Testis (tissue), 2 donors: ENCODE results near the gene SEC22A.

Experiments
- POLR2A ChIP-seq: fragments of 450-650 bp; IDR thresholded peaks from one replicate; pipeline ENCODE4 v1.6.1; 2017; ENCODE audit warnings: antibody characterized with exemption, mild to moderate bottlenecking, moderate library complexity
- TF ChIP-seq, protein P1 (sequence below), 3 experiments: fragments of 450-650 bp in 2 of 3; fragments of 200-600 bp in 1 of 3; sonication (generic) in 1 of 3; IDR thresholded peaks; one replicate each; pipeline ENCODE4 v1.5.1; 2016 to 2019; ENCODE audit warnings: antibody characterized with exemption in 3 of 3, mild to moderate bottlenecking in 2 of 3, moderate library complexity in 1 of 3

DNA sequence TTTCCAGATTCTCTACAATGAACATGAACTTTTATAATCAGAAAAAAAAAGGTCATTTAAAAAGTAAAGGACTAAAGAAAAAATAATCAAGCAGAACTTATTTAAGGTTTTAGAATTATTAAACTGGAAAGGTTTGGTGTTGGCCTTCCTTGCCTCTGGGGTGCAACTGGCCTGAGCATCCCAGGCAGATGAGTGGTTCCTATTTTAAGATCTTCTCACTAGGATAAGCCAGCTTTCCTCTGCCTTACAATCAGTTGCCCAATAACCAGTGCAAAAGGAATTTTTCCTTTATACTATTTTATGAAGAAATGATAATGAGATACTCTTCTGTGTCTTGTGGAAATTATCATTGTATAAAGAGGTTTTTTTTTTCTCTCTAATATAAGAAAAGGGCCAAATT, 56.6 kb downstream of the SEC22A start:
- TF ChIP-seq, protein P1, sequence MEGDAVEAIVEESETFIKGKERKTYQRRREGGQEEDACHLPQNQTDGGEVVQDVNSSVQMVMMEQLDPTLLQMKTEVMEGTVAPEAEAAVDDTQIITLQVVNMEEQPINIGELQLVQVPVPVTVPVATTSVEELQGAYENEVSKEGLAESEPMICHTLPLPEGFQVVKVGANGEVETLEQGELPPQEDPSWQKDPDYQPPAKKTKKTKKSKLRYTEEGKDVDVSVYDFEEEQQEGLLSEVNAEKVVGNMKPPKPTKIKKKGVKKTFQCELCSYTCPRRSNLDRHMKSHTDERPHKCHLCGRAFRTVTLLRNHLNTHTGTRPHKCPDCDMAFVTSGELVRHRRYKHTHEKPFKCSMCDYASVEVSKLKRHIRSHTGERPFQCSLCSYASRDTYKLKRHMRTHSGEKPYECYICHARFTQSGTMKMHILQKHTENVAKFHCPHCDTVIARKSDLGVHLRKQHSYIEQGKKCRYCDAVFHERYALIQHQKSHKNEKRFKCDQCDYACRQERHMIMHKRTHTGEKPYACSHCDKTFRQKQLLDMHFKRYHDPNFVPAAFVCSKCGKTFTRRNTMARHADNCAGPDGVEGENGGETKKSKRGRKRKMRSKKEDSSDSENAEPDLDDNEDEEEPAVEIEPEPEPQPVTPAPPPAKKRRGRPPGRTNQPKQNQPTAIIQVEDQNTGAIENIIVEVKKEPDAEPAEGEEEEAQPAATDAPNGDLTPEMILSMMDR (IDR thresholded peaks at IDR 0.05): no peak
- no peak for TF ChIP-seq POLR2A
